H1 (cell line): ENCODE measurements around the gene OR5C1. TPM values are rescaled to one million over a fixed set of nuclear protein-coding genes. Genes with fewer than 3 reads are reported as not detected.

Experiments used
- CTCF ChIA-PET: fragments of 300-600 bp; sonication (Branson Sonifier 250); formaldehyde crosslinking; loops from one replicate; lab custom pipeline; 2021; ENCODE audit not compliant: partially characterized antibody; lab: Charles Lee
- POLR2A ChIA-PET: fragments of 300-600 bp; sonication (Branson Sonifier 250); formaldehyde crosslinking; loops from one replicate; lab custom pipeline; 2021; ENCODE audit warnings: inconsistent platforms; ENCODE audit not compliant: partially characterized antibody; lab: Charles Lee
- DNase-seq, 2 experiments: peaks; one replicate each; pipeline versions ENCODE4 v3.0.0 to v3.0.0-alpha.2; 2010 to 2022; ENCODE audit warnings: low spot score in 2 of 2, low read depth in 1 of 2, mixed read lengths in 1 of 2
- FAIRE-seq: peaks from 2 replicates; lab custom pipeline; 2011; peaks lifted over from hg19 to GRCh38; lab: Jason Lieb, UNC
- H2AFZ ChIP-seq: 2 replicates; pipeline ENCODE4 v1.8.1; 2012; ENCODE audit warnings: low read length, inconsistent platforms
- H2AK5ac ChIP-seq: 2 replicates; pipeline ENCODE4 v1.6.1; 2013; ENCODE audit warnings: low read depth, low read length
- H2BK120ac ChIP-seq: replicated peaks from 2 replicates; pipeline ENCODE3; 2013; ENCODE audit warnings: low read depth, low read length, inconsistent platforms
- H2BK12ac ChIP-seq: 2 replicates; pipeline ENCODE4 v1.6.1; 2013; ENCODE audit warnings: low read depth, low read length
- H2BK15ac ChIP-seq: 2 replicates; pipeline ENCODE4 v1.6.1; 2013; ENCODE audit warnings: low read length
- H2BK20ac ChIP-seq: 2 replicates; pipeline ENCODE4 v1.6.1; 2013; ENCODE audit warnings: low read length
- H2BK5ac ChIP-seq: 2 replicates; pipeline ENCODE4 v1.6.1; 2013; ENCODE audit warnings: low read depth, low read length
- H3K14ac ChIP-seq: 2 replicates; pipeline ENCODE4 v1.6.1; 2013; ENCODE audit warnings: inconsistent platforms; ENCODE audit not compliant: insufficient read length
- H3K18ac ChIP-seq: 2 replicates; pipeline ENCODE4 v1.6.1; 2013; ENCODE audit warnings: low read length; ENCODE audit errors: extremely low read depth
- H3K23ac ChIP-seq: 2 replicates; pipeline ENCODE4 v1.6.1; 2013; ENCODE audit warnings: inconsistent platforms; ENCODE audit not compliant: insufficient read length
- H3K23me2 ChIP-seq: 2 replicates; pipeline ENCODE4 v1.6.1; 2013; ENCODE audit warnings: low read depth, low read length
- H3K27ac ChIP-seq: 2 replicates; pipeline ENCODE4 v1.6.1; 2011; ENCODE audit warnings: low read depth, low read length, inconsistent platforms
- H3K27me3 ChIP-seq, 4 experiments: replicated peaks in 1 of 4; 1 replicate in 1 of 4; 2 replicates in 3 of 4; pipeline versions ENCODE4 v1.6.1 to v1.8.1; 2011 to 2013; ENCODE audit warnings: low read length in 3 of 4, mild to moderate bottlenecking in 3 of 4, inconsistent platforms in 2 of 4, mixed read lengths in 2 of 4, moderate library complexity in 1 of 4; ENCODE audit not compliant: control insufficient read depth in 3 of 4, insufficient read depth in 3 of 4; ENCODE audit errors: extremely low read depth in 1 of 4
- H3K36me3 ChIP-seq, 4 experiments: 2 replicates each; pipeline versions ENCODE4 v1.6.1 to v1.8.1; 2011 to 2013; ENCODE audit warnings: mild to moderate bottlenecking in 4 of 4, low read length in 3 of 4, moderate library complexity in 2 of 4, control low read depth in 1 of 4, inconsistent platforms in 1 of 4; ENCODE audit not compliant: insufficient read depth in 4 of 4, control insufficient read depth in 2 of 4
- H3K4ac ChIP-seq: replicated peaks from 2 replicates; pipeline ENCODE3; 2013; ENCODE audit warnings: low read length, low read depth, mixed read lengths, inconsistent platforms; ENCODE audit not compliant: insufficient read length
- H3K4me1 ChIP-seq, 4 experiments: replicated peaks in 1 of 4; 1 replicate in 1 of 4; 2 replicates in 3 of 4; pipeline versions ENCODE4 v1.6.1 to v1.8.1; 2011 to 2013; ENCODE audit warnings: low read length in 3 of 4, inconsistent platforms in 2 of 4, mixed read lengths in 1 of 4; ENCODE audit not compliant: insufficient read depth in 4 of 4, control insufficient read depth in 3 of 4
- H3K4me2 ChIP-seq, 2 experiments: 2 replicates each; pipeline versions ENCODE4 v1.6.1 to v1.8.1; 2011 to 2013; ENCODE audit warnings: low read depth in 2 of 2, low read length in 2 of 2, control low read depth in 1 of 2, inconsistent platforms in 1 of 2, mild to moderate bottlenecking in 1 of 2; ENCODE audit not compliant: insufficient read depth in 1 of 2
- H3K4me3 ChIP-seq, 4 experiments: fragments of 200-600, 300-600 bp in 1 of 4; sonication (generic), shearing (Covaris generic), sonication (Bioruptor Twin) in 1 of 4; 2 replicates each; pipeline versions ENCODE4 v1.5.1 to v1.8.1; 2011 to 2016; ENCODE audit warnings: low read length in 4 of 4, low read depth in 3 of 4, control low read depth in 2 of 4, inconsistent platforms in 2 of 4, mild to moderate bottlenecking in 2 of 4, mixed read lengths in 1 of 4, moderate library complexity in 1 of 4; ENCODE audit not compliant: insufficient read depth in 2 of 4; ENCODE audit errors: extremely low read depth in 1 of 4
- H3K56ac ChIP-seq: replicated peaks from 2 replicates; pipeline ENCODE3; 2013; ENCODE audit warnings: low read depth, mild to moderate bottlenecking, mixed read lengths, low read length, inconsistent platforms; ENCODE audit not compliant: insufficient read length
- H3K79me1 ChIP-seq: 2 replicates; pipeline ENCODE4 v1.6.1; 2013; ENCODE audit warnings: low read depth, low read length, control low read depth
- H3K79me2 ChIP-seq, 2 experiments: 2 replicates each; pipeline versions ENCODE4 v1.6.1 to v1.8.1; 2012 to 2013; ENCODE audit warnings: low read length in 2 of 2, mild to moderate bottlenecking in 2 of 2, inconsistent platforms in 1 of 2; ENCODE audit not compliant: insufficient read depth in 2 of 2, control insufficient read depth in 1 of 2
- H3K9ac ChIP-seq, 4 experiments: replicated peaks in 1 of 4; 1 replicate in 1 of 4; 2 replicates in 3 of 4; pipeline versions ENCODE4 v1.6.1 to v1.8.1; 2011 to 2013; ENCODE audit warnings: low read depth in 3 of 4, low read length in 3 of 4, control low read depth in 2 of 4, mild to moderate bottlenecking in 2 of 4, moderate library complexity in 2 of 4, inconsistent platforms in 1 of 4; ENCODE audit errors: extremely low read depth in 1 of 4
- H3K9me3 ChIP-seq, 2 experiments: 2 replicates each; pipeline versions ENCODE4 v1.6.1 to v1.8.1; 2012 to 2013; ENCODE audit warnings: mild to moderate bottlenecking in 2 of 2, moderate library complexity in 2 of 2, control low read depth in 1 of 2, inconsistent platforms in 1 of 2, low read depth in 1 of 2, low read length in 1 of 2, mixed read lengths in 1 of 2; ENCODE audit not compliant: insufficient read depth in 2 of 2
- H4K20me1 ChIP-seq, 2 experiments: replicated peaks in 1 of 2; 2 replicates each; pipeline versions ENCODE3 to v1.8.1; 2011 to 2013; ENCODE audit warnings: inconsistent platforms in 2 of 2, low read length in 2 of 2, mild to moderate bottlenecking in 1 of 2; ENCODE audit not compliant: insufficient read depth in 2 of 2, control insufficient read depth in 1 of 2
- H4K5ac ChIP-seq: 2 replicates; pipeline ENCODE4 v1.6.1; 2013; ENCODE audit warnings: low read length, low read depth, mixed read lengths, inconsistent platforms; ENCODE audit not compliant: insufficient read length
- H4K8ac ChIP-seq: 2 replicates; pipeline ENCODE4 v1.8.0; 2013; ENCODE audit warnings: mild to moderate bottlenecking, moderate library complexity, low read length, inconsistent platforms; ENCODE audit not compliant: insufficient read depth; ENCODE audit errors: extremely low read depth
- H4K91ac ChIP-seq: replicated peaks from 2 replicates; pipeline ENCODE3; 2013; ENCODE audit warnings: low read length, mixed read lengths, inconsistent platforms; ENCODE audit not compliant: insufficient read length
- BCL11A ChIP-seq, 2 experiments: IDR thresholded peaks; one replicate each; pipeline ENCODE4 v1.6.1; 2011; ENCODE audit warnings: low read depth in 2 of 2, low read length in 2 of 2, mild to moderate bottlenecking in 2 of 2
- CBX5 ChIP-seq: fragments of 300-800, 300-1000 bp; sonication (generic); IDR thresholded peaks from 2 replicates; pipeline ENCODE4 v1.7.1; 2016; ENCODE audit warnings: antibody characterized with exemption, low read length, low read depth
- PHF8 ChIP-seq: fragments of 200-600 bp; sonication (generic); conservative IDR thresholded peaks from 2 replicates; pipeline ENCODE4 v1.7.1; 2012; ENCODE audit warnings: low read depth, mild to moderate bottlenecking, inconsistent platforms, low read length, moderate library complexity
- RAD21 ChIP-seq, 2 experiments: IDR thresholded peaks in 1 of 2; conservative IDR thresholded peaks in 1 of 2; 2 replicates each; pipeline ENCODE4 v1.6.1; 2011; ENCODE audit warnings: low read depth in 2 of 2, low read length in 2 of 2, improper control_type of control experiment in 1 of 2, inconsistent platforms in 1 of 2, mild to moderate bottlenecking in 1 of 2, moderate library complexity in 1 of 2
- SP2 ChIP-seq: IDR thresholded peaks from 2 replicates; pipeline ENCODE4 v1.6.1; 2012; ENCODE audit warnings: mild to moderate bottlenecking, low read length, inconsistent platforms
- WGBS, 2 experiments: shearing (Covaris generic) in 1 of 2; methylation state at CpG; one replicate each; pipeline versions ENCODE4 v1.1.6 to v1.1.7; 2013 to 2015; ENCODE audit warnings: low lambda C conversion rate in 2 of 2, mixed read lengths in 2 of 2, inconsistent platforms in 1 of 2, low coverage in 1 of 2, missing lambda C conversion rate in 1 of 2; ENCODE audit not compliant: insufficient replicate concordance in 2 of 2, insufficient coverage in 1 of 2, insufficient read length in 1 of 2; ENCODE audit errors: extremely low coverage in 1 of 2, missing lambda C conversion rate in 1 of 2; 5-methylcytosine and 5-hydroxymethylcytosine counted together
- polyA plus RNA-seq, 7 experiments: library from polyadenylated mRNA; depleted of rRNA in 3 of 7; stranded (reverse) in 5 of 7; unstranded in 2 of 7; fragments of >200 nt in 5 of 7; fragments of 200-250 nt in 2 of 7; gene quantifications; 1 replicate in 5 of 7; 2 replicates in 1 of 7; 4 replicates in 1 of 7; pipeline versions ENCODE4 v1.2.1 to v1.2.3, GENCODE V29; 2011 to 2013; ENCODE audit warnings: missing spikeins in 2 of 7, mixed read lengths in 2 of 7
- total RNA-seq: library from RNA; stranded (reverse); fragmentation: NEBNext Ultra II Directional; extraction: Animal tissue kit (Norgen Biotek cat#: 25700); gene quantifications from 2 replicates; pipeline ENCODE4 v1.2.1, GENCODE V29; 2021
- TF ChIP-seq, protein P1 (sequence below): IDR thresholded peaks from 2 replicates; pipeline ENCODE4 v1.6.1; 2012; ENCODE audit warnings: inconsistent platforms
- TF ChIP-seq, protein P2 (sequence below), 3 experiments: IDR thresholded peaks; 1 replicate in 2 of 3; 2 replicates in 1 of 3; pipeline versions ENCODE4 v1.5.1 to v1.6.1; 2011; ENCODE audit warnings: low read length in 3 of 3, mild to moderate bottlenecking in 3 of 3, inconsistent platforms in 2 of 3, low read depth in 1 of 3, moderate library complexity in 1 of 3; ENCODE audit not compliant: insufficient read depth in 1 of 3; ENCODE audit errors: control extremely low read depth in 1 of 3

OR5C1 gene
- total and polyA plus RNA-seq, 2 of the 8 experiments (the other 6 are each of a cell fraction or from before 2014, with no cell fraction given), result not detected

DNA sequence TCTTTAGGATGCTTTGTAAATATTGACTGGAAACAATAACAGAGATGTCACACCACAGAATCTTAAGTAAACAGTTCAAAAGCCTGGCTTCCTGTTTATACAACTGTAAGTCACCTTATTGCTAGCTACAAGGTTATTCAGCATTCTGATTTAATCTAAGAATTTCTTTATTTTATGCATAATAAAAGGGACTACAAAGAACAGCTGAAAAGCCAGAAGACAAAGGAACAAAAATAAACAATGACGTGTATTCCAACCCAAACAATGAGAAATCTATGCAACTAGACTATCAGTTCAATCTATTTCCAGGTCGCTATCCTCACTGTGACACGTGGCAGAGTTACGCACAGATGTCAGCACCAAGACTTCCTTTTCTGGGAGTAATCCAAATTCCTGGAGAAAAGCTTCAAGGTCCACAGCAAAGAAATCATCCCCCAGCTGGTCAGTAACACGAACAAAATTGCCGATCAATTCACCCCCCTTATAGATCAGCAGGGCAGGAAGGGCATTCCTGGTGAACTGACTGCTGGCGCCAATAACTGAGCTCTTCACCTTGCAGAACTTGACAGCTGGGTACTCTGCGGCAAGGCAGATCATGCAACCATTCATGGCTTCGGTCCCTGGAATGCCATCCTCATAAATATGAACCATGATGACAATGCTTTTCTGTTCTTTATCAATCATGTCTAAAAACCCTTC, 31.2 kb downstream of the OR5C1 start:
- no peak overlapping the region for H3K9ac ChIP-seq
- H2AK5ac ChIP-seq, result no peak overlapping the region
- H2BK12ac ChIP-seq, result no peak overlapping the region
- H3K4me1 ChIP-seq, result no peaks in the 10 kb centered on the region
- H3K23ac ChIP-seq, result no peak overlapping the region
- POLR2A ChIA-PET, result no interaction called here
- no peak overlapping the region for H2BK15ac ChIP-seq
- no peak overlapping the region for H3K27ac ChIP-seq
- no peak for DNase-seq
- H4K8ac ChIP-seq, result no peak overlapping the region
- H2BK120ac ChIP-seq, result no peak overlapping the region
- H2BK5ac ChIP-seq, result no peak overlapping the region; the same call in 1 of the 2 replicates
- H3K27me3 ChIP-seq, result no peaks in the 10 kb centered on the region
- H4K5ac ChIP-seq, result no peak overlapping the region
- no peaks in the 10 kb centered on the region for H3K9me3 ChIP-seq
- peaks cover 6 to 11% of the 10 kb centered on the region in 2 experiments for H4K20me1 ChIP-seq
- CTCF ChIA-PET, result interaction anchor here (0.6 to 1.8 kb wide), 4 partner anchors 10 to 16 kb away, joined by 3 to 12 read pairs (median 5); no protein-coding TSS in a partner anchor
- peaks cover 0 to 13% of the 10 kb centered on the region in 2 experiments; a peak in 2 of 4 replicates for H3K79me2 ChIP-seq
- no peaks in the 10 kb centered on the region for H3K79me1 ChIP-seq
- no peaks in the 10 kb centered on the region for H3K23me2 ChIP-seq
- no peak overlapping the region for H3K18ac ChIP-seq
- H3K4ac ChIP-seq, result no peak overlapping the region
- 94% methylated on average over 9 of the region's 9 CpGs; no CpG with 5 or more reads in 1 of the 2 experiments for WGBS, 2 experiments
- no peak overlapping the region for H3K56ac ChIP-seq
- peaks cover 10 to 50% (median 32%) of the 10 kb centered on the region in 4 experiments for H3K36me3 ChIP-seq
- no peak for FAIRE-seq
- no peak overlapping the region for H2BK20ac ChIP-seq
- no peak overlapping the region for H3K4me2 ChIP-seq
- no peak overlapping the region for H2AFZ ChIP-seq
- no peak overlapping the region for H3K4me3 ChIP-seq
- H3K14ac ChIP-seq, result no peak overlapping the region
- H4K91ac ChIP-seq, result no peak overlapping the region
- TF ChIP-seq PHF8, result no peak
- TF ChIP-seq BCL11A (IDR thresholded peaks at IDR 0.05; ENCODE audit: low read depth in 2 of 2, low read length in 2 of 2), result no peak
- no peak for TF ChIP-seq CBX5
- no peak for TF ChIP-seq SP2
- TF ChIP-seq, protein P1, sequence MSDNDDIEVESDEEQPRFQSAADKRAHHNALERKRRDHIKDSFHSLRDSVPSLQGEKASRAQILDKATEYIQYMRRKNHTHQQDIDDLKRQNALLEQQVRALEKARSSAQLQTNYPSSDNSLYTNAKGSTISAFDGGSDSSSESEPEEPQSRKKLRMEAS, result no peak
- no peak for TF ChIP-seq RAD21 (IDR thresholded peaks at IDR 0.05 in 1 of 2, conservative IDR thresholded peaks at IDR 0.05 in 1 of 2; ENCODE audit: low read depth in 2 of 2, low read length in 2 of 2)
- TF ChIP-seq, protein P2, sequence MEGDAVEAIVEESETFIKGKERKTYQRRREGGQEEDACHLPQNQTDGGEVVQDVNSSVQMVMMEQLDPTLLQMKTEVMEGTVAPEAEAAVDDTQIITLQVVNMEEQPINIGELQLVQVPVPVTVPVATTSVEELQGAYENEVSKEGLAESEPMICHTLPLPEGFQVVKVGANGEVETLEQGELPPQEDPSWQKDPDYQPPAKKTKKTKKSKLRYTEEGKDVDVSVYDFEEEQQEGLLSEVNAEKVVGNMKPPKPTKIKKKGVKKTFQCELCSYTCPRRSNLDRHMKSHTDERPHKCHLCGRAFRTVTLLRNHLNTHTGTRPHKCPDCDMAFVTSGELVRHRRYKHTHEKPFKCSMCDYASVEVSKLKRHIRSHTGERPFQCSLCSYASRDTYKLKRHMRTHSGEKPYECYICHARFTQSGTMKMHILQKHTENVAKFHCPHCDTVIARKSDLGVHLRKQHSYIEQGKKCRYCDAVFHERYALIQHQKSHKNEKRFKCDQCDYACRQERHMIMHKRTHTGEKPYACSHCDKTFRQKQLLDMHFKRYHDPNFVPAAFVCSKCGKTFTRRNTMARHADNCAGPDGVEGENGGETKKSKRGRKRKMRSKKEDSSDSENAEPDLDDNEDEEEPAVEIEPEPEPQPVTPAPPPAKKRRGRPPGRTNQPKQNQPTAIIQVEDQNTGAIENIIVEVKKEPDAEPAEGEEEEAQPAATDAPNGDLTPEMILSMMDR (IDR thresholded peaks at IDR 0.05; ENCODE audit: control extremely low read depth in 1 of 3, insufficient read depth in 1 of 3, low read depth in 1 of 3, low read length in 3 of 3), result no peak
